ENCODE measurements around the gene RPGR. TPM values are rescaled to one million over a fixed set of nuclear protein-coding genes. Genes with fewer than 3 reads are reported as not detected.

Gene RPGR
- total and polyA plus RNA-seq, 9 of the 15 experiments (the other 6 are each of a cell fraction or from before 2014, with no cell fraction given), result 2.1 to 7.9 (median 5.7) TPM

- TF ChIP-seq ZNF512 (tag; IDR thresholded peaks at IDR 0.05) (no peak), ZNF175 (CRISPR knock-in tag; IDR thresholded peaks at IDR 0.05; ENCODE audit: low read depth) (no peak), CTCF (IDR thresholded peaks at IDR 0.05 in 2 of 3, conservative IDR thresholded peaks at IDR 0.05 in 1 of 3; ENCODE audit: insufficient read depth in 2 of 3, low read depth in 1 of 3, low read length in 3 of 3) (0 out of 6 replicates have a peak, but pooled peaks of 2 of the 3 experiments have one; percentile 7 to 29), ELF2 (CRISPR knock-in tag; IDR thresholded peaks at IDR 0.05) (no peak)
These were observed 45.3 kb downstream of the RPGR start (continued) for GRCh38 chrX:38282049-38282448.

- BruUV-seq (replicated peaks), result no TSS peak
- Histone ChIP-seq H3K4me1 (replicated peaks in 1 of 2; ENCODE audit: control insufficient read depth in 2 of 2, insufficient read depth in 2 of 2, low read length in 2 of 2) (no peaks in the 10 kb centered on the region), H4K20me1 (replicated peaks; ENCODE audit: control insufficient read depth, insufficient read depth, low read length) (no peaks in the 10 kb centered on the region), H3K4me3 (no peak overlapping the region), H2AFZ (ENCODE audit: low read depth, low read length) (no peak overlapping the region), H3K4me2 (ENCODE audit: insufficient read depth, low read length) (no peak overlapping the region), H3K79me2 (ENCODE audit: control insufficient read depth, insufficient read depth, low read length) (no peaks in the 10 kb centered on the region), H3K27ac (ENCODE audit: extremely low read depth, low read depth, low read length) (no peak overlapping the region), H3K9ac (ENCODE audit: insufficient read depth in 1 of 2, low read depth in 2 of 2, low read length in 2 of 2) (no peak overlapping the region), H3K9me3 (replicated peaks; ENCODE audit: control insufficient read depth, insufficient read depth, low read depth, low read length) (no peaks in the 10 kb centered on the region), H3K36me3 (ENCODE audit: control insufficient read depth, insufficient read depth, low read length) (no peaks in the 10 kb centered on the region), H3K9me1 (ENCODE audit: control insufficient read depth, insufficient read depth, low read length) (no peaks in the 10 kb centered on the region), H3K27me3 (ENCODE audit: control insufficient read depth in 2 of 2, insufficient read depth in 2 of 2, low read length in 2 of 2) (no peaks in the 10 kb centered on the region)
- DNase-seq (ENCODE audit: extremely low read depth in 1 of 4, low spot score in 3 of 4), result no peak
- no peak for FAIRE-seq
- in situ Hi-C loops (cut with MboI), result no loop called here
- no peak for ATAC-seq
- CTCF ChIA-PET (ENCODE audit: low intra/inter-chr PET ratio), result no interaction called here
- whole genome bisulfite sequencing (ENCODE audit: insufficient coverage, low coverage, missing lambda C conversion rate), result no CpG with 5 or more reads among the region's 2 CpGs
- intact Hi-C loops (cut with micrococcal nuclease), result no loop called here
- POLR2A ChIA-PET, result no interaction called here
- TF ChIP-seq ZNF121 (CRISPR knock-in tag; conservative IDR thresholded peaks at IDR 0.05), result no peak
- no peak for TF ChIP-seq DLX4 (CRISPR knock-in tag; IDR thresholded peaks at IDR 0.05)
- no peak for TF ChIP-seq ZNF277 (CRISPR knock-in tag; IDR thresholded peaks at IDR 0.05; ENCODE audit: borderline replicate concordance)
- no peak for TF ChIP-seq FOXA1 (IDR thresholded peaks at IDR 0.05; ENCODE audit: borderline replicate concordance)
- no peak for TF ChIP-seq THAP12 (CRISPR knock-in tag; IDR thresholded peaks at IDR 0.05)
- no peak for TF ChIP-seq HEY1 (CRISPR knock-in tag; IDR thresholded peaks at IDR 0.05; ENCODE audit: borderline replicate concordance)
- no peak for TF ChIP-seq ASH1L (IDR thresholded peaks at IDR 0.05; ENCODE audit: borderline replicate concordance, low read depth, partially characterized antibody)
- TF ChIP-seq GTF2B (IDR thresholded peaks at IDR 0.05; ENCODE audit: extremely low read depth, insufficient read length), result no peak
These were observed 48.1 kb downstream of the RPGR start for GRCh38 chrX:38279188-38279587.
